Placental epithelial cell (primary cell): Measurements from ENCODE around the gene OR2L13. TPM values are rescaled to one million over a fixed set of nuclear protein-coding genes. Genes with fewer than 3 reads are reported as not detected.

ENCODE experiments used
- small RNA-seq: library from RNA; depleted of rRNA; stranded (forward); fragments of <200 nt; gene quantifications from one replicate; pipeline ENCODE3, GENCODE V24; 2012
- total RNA-seq: library from RNA; depleted of rRNA; stranded (reverse); fragments of >200 nt; gene quantifications from 2 replicates; pipeline ENCODE4 v1.2.3, GENCODE V29; 2012

Gene OR2L13, protein sequence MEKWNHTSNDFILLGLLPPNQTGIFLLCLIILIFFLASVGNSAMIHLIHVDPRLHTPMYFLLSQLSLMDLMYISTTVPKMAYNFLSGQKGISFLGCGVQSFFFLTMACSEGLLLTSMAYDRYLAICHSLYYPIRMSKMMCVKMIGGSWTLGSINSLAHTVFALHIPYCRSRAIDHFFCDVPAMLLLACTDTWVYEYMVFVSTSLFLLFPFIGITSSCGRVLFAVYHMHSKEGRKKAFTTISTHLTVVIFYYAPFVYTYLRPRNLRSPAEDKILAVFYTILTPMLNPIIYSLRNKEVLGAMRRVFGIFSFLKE
- not detected in 2 replicates for total RNA-seq

GRCh38 chr1:248094884-248095283 is at the start of gene OR2L13:
OR2L13 (plus strand) TSS chr1:248095184; CDS start chr1:248099376, 4,192 bp downstream.

GRCh38 chr1:248046536-248046935 is 48.4 kb upstream of the OR2L13 start, which contains the start of gene OR2L3:
OR2L3 (plus strand) TSS chr1:248046836; CDS start chr1:248060682, 13,846 bp downstream.

GRCh38 chr1:248144513-248145198 is 49.7 kb downstream of the OR2L13 start, which contains the start of gene OR2M5:
OR2M5 (plus strand) TSS chr1:248145148; CDS start chr1:248145148, 0 bp downstream.

Small RNA genes within 50 kb of the gene (small RNA-seq; reads per million reads assigned to genes)
- not detected for gene RF00019

Other genes with a start within 250 kb of the OR2L13 start
- gene TRIM58, start 238.0 kb upstream of the OR2L13 start, total RNA-seq, result 3.1 and 18.8 TPM in 2 replicates
- gene OR2W3, start 199.6 kb upstream of the OR2L13 start, total RNA-seq, result 1.6 and 6.2 TPM in 2 replicates
- 0.98 TPM in 1 of 2 replicates, not detected in the other for gene OR2T8, start 174.9 kb upstream of the OR2L13 start, total RNA-seq
- gene OR2AJ1, start 170.3 kb upstream of the OR2L13 start, total RNA-seq, result under 0.01 and 0.11 TPM in 2 replicates
- 0.39 TPM in 1 of 2 replicates, not detected in the other for gene OR2L8, start 146.3 kb upstream of the OR2L13 start, total RNA-seq
- not detected in 2 replicates for gene OR2AK2, start 130.0 kb upstream of the OR2L13 start, total RNA-seq
- gene OR2L5, start 81.5 kb upstream of the OR2L13 start, total RNA-seq, result 0.11 TPM in 1 of 2 replicates, not detected in the other
- not detected in 2 replicates for gene OR2L2, start 65.1 kb upstream of the OR2L13 start, total RNA-seq
- not detected in 2 replicates for gene OR2L3, start 48.3 kb upstream of the OR2L13 start, total RNA-seq
- not detected in 2 replicates for gene OR2M5, start 50.0 kb downstream of the OR2L13 start, total RNA-seq
- not detected in 2 replicates for gene OR2M2, start 79.6 kb downstream of the OR2L13 start, total RNA-seq
- gene OR2M3, start 102.1 kb downstream of the OR2L13 start, total RNA-seq, result not detected in 2 replicates
- gene OR2M4, start 136.2 kb downstream of the OR2L13 start, total RNA-seq, result not detected in 2 replicates
- gene OR2T33, start 182.8 kb downstream of the OR2L13 start, total RNA-seq, result under 0.01 and 0.54 TPM in 2 replicates
- gene OR2T12, start 208.2 kb downstream of the OR2L13 start, total RNA-seq, result not detected in 2 replicates
- gene OR2M7, start 229.4 kb downstream of the OR2L13 start, total RNA-seq, result not detected in 2 replicates